GM19452 (cell line): ENCODE data around the gene CTNNA2.

Source experiments
- ATAC-seq: cut with Tn5 transposase; IDR thresholded peaks from one replicate; pipeline ENCODE4 v1.9.1; 2021; ENCODE audit not compliant: unreplicated experiment

Gene CTNNA2

DNA sequence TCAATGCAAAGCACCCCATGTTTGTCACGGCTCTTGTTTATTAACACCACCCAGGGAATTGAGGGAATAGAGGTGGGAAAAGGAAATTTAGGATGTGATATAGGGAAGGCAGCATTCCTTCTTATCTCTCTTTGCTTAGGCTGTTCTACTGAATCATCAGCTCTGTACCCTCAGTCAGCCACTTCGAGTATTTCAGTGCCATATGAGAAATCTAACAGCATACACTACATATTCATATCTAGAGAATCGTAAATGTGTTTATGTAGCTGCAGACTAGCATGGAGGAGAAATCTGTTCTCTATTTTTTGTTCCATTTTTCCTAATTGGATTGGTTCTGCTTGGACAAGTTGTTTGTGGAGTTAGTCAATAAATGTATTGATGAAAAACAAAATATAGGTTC, 187.8 kb downstream of the CTNNA2 start:
- no peak for ATAC-seq

DNA sequence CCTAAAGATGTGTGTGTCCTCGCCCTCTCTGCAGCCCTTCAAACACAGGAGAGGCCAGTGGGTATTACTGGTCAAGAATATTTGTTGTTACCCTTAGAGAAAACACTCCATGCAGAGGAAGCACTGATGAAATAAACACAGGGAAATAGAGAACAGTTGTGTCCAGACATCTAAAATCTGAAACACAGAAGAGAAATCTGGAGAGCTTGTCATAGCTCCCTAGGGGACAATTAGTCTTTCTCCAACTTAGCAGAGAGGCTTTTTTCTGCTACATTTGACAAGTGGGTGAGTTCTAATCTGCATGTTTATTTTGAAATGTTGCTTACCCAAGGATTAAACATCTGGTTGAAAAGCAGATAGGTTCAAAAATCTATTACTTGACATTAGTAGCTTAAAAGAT, 190.1 kb downstream of the CTNNA2 start:
- no peak for ATAC-seq

DNA sequence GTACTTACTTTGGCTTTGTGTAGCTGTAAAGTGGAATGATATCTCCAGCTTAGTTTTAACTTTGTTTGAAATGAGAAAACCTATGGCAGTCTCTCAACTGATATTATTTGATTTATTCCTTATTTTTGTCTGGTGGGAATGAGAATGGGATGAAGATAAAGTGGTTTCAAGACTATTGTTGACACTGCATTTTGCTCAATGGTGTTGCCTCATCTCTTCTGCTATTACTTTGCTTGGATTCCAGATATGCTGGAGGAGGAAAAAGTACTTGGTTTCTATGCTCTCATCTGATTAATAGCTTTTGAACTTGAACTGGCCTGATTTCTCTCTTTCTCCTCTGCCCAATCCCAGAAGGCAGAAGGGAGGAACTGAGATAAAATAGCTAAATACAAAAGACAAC, 198.2 kb downstream of the CTNNA2 start:
- ATAC-seq = no peak

DNA sequence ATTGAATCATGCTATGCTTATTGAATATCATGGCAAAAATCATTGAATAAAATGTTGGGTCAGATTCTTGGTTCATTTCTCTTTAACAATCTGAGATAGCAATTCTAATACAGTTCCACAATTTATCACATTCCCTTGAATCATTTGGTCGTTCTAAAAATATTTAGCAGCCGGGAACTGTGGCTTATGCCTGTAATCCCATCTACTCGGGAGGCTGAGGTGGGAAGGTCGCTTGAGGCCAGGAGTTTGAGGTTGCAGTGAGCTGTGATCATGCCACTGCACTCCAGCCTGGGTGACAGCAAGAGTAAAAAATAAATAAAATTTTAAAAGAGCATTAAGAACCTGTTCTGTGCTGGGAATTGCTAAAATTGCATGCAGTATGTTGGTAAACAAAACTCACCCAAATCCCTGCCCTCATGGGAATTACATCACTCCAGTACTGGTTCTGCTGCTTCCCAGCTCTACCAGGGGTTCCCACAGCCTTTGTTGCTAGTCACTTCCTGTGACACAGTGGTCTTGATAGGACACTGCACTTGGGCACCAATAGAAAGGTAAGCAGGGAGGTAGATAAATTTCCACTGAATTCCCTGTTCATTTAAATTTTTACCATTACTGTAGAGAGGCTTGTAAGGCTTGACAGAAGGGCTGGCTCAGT, 200.4 kb downstream of the CTNNA2 start:
- no peak for ATAC-seq

DNA sequence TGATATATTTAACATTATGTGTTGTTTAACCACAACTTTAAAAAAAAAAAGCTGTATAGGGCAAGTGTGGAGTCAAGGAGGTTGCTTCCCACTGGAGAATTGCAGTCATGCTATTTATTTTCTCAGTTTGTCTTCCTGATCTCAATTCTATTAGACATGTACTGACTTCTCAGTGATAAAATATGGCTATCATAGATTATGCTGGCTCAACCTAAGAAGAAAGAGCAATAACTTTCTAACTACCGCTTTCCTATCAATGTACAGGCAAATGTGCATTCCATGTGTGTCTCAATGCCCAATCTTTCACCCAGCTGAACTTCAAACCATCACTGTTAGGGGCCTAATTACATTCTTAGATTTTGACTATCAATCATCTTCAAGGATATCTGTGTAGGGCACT, 201.4 kb downstream of the CTNNA2 start:
- ATAC-seq = no peak

DNA sequence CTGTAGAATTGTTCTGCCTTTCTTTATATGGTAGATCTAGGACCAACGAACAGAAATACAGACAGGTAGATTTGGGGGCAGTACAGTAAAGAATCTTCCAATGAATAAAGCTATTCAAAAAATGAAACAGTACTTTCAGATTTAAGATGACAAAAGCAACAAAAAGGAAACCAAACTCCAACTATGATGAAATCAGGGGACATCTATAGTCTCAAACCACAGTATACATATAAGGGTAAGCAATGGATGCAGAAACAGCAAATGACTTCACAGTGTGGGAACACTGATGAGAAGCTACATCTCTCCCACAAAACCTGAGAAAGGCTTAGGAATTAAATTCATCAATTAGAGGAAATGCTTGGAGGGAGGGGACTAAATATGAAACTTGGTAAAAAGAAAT, 202.5 kb downstream of the CTNNA2 start:
- ATAC-seq = no peak

DNA sequence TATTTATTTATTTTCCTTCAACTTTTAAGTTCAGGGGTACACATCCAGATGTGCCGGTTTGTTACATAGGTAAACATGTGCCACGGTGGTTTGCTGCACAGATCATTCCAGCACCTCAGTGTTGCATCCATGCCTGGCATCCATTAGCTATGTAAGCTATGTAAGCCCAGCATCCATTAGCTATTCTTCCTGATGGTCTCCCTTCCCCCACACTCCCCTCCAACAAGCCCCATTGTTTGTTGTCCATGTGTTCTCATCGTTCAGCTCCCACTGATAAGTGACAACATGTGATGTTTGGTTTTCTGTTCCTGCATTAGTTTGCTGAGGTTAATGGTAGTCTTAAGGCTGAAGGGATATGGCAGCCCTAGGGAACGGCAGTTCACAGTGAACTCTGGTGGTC, 203.4 kb downstream of the CTNNA2 start:
- ATAC-seq = no peak

DNA sequence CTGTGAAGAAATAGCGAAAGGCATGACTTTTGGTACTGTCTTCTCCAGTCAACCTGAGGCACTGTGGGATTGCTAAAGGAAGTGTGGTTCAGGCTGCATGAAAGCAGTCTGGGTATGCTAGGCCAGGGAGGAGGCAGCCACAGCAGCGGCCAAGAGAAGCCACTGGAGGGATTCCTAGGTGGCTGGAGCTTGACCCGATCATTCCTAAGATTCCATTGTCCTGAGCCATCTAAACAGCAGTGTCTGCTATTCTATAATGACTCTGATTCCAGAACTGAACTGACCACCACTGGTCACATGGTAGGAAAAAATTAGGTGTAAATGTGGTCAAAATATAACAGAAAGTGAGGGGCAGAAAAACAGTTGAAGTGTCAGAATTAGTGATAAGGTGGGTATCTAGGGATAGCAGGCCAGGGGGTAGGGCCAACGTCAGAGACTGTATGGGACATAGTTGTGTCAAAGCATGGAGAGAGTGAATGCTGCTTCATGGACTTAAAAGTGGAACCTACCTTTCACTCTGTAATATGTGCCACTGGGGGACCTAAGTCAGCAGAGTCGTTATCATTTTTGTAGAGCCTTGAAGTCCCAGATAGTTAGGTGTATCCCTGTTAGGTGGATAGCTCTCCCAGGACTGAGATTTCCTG, 204.6 kb downstream of the CTNNA2 start:
- no peak for ATAC-seq

DNA sequence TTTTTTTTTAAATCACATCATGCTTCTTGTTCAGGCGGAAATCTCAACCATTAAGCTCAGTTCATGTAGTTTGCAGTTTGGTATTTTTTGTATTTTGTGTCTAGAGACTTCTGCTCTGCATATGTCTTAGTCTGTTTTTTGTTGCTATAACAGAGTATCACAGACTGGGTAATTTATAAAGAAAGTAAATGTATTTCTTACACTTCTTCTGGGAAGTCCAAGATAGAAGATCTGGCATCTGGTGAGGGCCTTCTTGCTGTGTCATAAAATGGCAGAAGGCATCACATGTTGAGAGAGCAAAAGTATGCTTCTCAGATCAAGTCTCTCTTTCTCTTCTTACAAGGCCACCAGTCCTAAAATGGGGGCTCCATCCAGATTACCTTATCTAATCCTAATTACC, 208.2 kb downstream of the CTNNA2 start:
- no peak for ATAC-seq

DNA sequence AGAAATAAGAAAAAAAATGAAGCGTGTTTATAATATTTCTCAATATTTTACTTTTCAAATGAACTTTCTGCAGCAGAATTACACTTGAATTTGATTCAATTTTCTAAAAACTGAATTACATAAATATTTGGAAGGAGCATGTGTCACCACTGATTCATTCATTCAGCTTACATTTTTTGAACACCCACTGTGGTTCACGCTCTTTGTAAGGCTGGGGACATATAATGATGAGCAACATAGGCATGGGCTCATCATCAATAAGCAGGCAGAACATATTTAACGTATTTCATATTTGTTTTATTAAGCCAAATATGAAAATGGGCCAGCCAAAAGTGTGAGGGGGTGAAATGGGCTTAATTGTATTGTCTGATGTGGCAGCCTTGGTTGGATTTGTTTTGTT, 209.1 kb downstream of the CTNNA2 start:
- no peak for ATAC-seq

DNA sequence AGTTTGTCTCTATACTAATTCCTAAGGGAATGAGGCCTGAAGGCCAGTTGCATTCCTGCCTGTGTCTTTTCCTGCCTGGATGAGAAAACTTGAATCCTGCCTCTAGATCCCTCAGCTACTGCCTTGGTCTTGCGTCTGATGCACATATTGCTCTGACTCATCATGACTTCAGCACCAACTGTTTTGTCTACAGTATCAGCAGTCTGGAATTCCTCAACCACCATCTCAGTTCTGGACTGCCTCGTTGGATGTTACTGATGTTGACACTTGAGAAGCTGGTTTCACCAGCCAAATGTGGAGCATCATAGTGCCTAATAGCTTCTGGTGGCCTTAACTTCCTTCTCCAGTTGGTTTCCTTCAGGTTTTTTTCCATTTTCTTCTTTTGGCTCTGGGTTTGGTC, 211.0 kb downstream of the CTNNA2 start:
- ATAC-seq = no peak

DNA sequence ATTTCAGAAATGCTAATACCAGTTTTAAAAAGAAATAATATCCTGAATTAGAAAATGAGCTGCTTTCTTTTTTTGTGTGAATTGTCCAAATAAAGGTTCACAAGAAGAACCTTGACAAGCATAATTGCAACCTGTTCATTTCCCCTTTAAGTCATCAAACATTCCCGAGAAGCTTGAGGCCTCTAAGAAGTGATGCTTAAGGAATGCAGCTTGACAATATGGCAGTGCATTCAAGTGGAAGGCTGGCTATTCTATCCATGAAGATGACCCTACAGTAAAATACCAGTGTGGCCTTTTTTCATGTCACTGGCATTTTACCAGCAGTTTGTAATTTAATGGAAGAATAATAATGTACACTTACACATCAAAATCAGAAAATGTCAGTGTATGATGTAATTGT, 216.7 kb downstream of the CTNNA2 start:
- ATAC-seq = no peak

DNA sequence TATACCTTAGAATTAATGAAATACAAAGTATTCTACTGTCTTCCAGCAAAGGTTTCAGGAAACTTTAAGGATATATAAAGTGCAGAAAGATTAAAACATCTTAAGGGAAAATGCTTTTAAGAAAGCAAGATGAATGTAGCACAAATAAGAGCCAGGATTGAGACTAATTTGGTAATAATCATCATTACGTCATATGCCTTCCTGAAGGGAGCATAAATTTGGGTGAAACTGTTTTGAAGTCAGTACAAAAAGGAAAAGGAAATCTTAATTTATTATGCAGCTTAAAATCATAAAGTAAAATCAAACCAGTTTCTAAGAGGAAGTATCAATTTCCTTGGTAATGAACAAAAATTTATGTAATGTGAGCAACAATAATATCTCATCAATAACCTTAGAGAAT, 221.7 kb downstream of the CTNNA2 start:
- no peak for ATAC-seq

DNA sequence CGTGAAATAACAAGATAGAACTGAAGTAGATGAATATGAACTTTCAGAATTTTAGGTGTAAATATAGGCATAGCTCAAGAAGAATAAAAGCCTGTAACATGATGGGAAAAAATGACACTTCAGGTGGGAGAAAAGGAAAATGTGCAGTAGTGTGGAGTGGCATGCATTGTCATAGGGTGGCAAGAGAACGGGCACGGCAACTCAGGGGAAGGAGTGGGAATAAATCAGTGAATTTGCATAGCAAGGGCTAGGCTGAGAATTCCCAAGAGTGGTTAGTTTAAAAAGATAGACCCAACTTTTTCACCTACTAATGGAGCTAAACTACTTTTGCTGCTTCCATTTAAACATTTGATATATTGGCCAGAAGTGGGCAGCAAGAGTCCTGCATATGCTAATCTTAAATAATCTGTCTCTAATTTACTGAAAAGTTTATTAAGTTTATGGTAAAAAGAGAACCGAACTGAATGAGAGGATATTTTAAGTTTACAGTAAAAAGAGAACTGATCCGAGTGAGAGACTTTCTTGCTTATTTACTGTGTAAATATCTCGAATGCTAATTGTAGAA, 228.1 kb downstream of the CTNNA2 start:
- ATAC-seq = no peak

DNA sequence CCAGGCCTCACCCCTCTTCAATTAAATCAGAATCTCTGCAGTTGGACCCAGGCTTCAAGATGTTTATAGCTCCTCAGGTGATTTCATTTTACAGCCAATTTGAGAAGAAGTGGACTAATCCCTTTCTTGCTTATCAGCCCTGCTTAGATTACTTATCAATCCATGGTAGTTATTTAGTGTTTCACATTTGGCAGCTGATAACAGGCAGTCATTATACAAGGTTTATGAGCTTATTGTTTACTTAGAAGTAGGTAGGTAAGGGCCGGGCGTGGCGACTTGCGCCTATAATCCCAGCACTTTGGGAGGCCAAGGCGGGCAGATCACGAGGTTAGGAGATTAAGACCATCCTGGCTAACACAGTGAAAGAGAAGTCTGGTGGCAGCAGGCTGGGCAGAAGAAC, 237.5 kb downstream of the CTNNA2 start:
- ATAC-seq = no peak

DNA sequence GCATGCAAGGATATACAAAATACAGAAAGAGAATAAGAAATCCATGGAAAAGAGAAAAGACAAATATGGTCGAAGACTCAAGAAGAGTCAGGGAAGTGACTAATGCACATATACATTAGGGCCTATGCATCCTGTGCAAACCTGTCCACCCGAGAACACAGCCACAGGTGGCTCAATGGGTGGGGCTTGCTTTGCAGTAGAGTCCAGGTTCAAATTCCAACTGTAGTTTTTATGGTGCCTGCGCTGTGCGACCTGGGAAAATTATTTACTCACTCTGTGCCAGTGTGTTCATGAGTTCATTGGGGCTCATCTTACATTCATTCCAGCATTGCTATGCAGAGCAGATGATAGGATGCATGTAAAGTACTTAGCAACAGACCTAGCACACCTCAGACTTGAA, 244.7 kb downstream of the CTNNA2 start:
- ATAC-seq = no peak

DNA sequence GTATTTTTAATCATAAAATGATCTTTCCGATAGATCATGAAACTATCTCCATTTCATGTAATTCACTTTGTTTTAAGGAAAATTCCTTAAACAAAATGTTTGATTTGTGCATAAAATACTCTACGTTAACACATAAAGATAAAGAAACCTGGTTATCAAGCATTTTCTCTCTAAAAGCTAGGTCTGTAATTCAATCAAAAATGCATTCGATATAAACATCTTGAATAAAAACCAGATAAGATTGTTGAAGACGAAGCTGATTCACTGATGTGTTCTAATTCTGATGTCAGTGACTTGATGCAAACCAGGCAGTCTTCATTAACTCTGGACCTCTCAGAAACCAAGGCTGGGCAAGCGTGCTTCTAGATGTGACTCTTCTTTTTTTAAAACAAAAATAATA, 245.2 kb downstream of the CTNNA2 start:
- no peak for ATAC-seq

DNA sequence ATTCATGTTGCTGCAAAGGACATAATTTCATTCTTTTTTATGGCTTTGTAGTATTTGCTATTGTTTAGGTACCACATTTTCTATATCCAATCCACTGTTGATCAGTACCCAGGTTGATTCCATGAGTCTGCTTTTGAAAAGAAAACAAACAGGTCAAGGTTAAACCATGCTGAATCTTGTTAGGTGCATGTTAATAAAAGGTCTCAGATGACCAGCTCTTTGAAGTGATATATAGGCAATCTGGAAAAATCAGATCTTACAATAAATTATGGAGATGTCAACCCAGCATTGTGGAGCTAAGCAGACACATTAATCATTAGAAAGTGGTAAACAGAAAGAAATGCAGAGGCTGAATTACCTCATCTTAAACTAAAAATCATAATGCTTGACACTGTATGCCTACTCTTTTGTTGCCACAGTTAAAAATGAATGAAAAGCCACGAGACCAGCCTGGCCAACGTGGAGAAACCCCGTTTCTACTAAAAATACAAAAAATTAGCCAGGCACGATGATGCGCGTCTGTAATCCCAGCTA, 246.0 kb downstream of the CTNNA2 start:
- no peak for ATAC-seq

DNA sequence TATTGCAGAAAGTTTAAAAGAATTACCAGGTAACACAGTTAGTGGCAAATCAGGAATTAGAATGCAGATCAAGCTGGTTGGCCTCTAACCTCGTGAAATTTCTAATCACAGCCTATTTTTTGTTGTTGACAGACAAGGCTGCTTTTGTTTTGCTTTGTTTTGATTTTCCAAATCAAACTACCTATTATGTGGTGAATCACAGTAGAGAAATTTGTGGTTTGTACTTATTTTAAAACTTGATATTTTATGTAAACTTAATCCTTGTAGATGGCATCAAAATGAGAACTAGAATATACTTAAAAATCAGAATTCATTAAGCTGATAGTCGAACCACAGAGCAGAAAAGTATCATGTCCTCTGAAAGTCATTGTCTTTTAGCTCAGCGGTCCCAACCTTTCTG, 258.1 kb downstream of the CTNNA2 start:
- no peak for ATAC-seq

DNA sequence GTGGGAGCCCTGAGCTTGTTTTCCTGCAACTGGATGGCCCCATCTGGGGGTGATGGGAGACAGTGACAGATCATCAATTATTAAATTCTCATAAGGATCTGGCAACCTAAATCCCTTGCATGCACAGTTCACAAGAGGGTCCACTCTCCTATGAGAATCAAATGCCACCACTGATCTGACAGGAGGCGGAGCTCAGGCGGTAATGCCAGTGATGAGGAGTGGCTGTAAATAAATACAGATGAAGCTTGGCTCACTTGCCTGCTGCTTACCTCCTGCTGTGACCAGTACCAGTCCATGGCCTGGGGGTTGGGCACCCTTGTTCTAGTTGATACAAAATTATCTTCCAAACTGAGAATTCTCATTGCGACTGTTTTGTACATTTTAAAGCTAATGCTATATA, 258.6 kb downstream of the CTNNA2 start:
- no peak for ATAC-seq

DNA sequence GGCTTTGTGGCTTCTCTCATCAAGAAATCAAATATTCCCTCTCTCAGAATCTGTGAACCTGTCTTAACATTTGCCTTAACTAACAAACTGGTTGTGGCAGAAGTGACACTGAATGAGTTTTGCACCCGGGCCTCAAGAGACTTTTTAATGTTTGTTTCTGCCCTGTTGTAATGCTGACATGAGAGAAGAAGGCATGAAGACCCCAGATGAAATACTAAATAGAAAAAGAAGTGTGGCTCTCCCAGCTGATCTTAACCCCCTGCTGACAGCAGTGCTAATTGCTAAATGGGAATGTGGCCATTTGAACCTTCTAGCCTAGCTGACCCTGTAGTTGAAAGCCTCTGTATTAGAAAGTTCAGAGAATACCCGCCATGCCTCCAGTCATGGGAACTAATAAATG, 261.2 kb downstream of the CTNNA2 start:
- ATAC-seq = no peak

DNA sequence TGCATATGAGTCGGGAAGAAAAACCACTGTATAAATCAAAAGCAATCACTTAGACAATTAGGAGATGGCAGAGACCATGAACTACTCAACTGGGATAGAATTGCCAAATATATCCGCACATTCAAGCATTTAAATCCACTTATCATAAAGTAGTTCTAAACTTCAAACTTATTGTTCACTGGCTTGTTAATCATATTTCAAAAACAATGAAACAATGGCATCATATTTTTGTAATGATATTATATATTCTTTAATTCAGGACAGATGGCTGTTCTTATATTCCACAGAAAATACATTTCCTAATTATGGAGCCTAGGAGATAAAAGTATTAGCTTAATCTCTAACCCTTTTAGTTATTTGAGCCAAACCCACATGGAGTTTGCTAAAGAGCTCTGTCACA, 263.6 kb downstream of the CTNNA2 start:
- no peak for ATAC-seq

DNA sequence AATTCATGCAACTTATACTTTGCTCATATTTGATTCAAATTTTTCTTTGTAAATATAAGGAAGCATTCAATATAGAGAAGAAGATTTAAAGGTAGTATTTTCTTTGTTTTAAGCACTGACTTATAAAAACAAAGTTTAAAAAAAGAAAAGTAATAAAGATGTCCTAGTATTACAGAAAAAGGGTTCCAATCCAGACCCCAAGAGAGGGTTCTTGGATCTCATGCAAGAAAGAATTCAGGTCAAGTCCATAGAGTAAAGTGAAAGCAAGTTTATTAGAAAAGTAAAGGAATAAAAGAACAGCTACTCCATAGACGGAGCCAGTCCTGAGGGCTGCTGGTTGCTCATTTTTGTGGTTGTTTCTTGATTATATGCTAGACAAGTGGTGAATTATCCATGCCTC, 267.9 kb downstream of the CTNNA2 start:
- no peak for ATAC-seq
